Mesodermal cell (in vitro differentiated cells): ENCODE data around the gene TNFRSF21.
A peak's percentile ranks its signal among the peaks of the same experiment; 100 is the strongest.

Source experiments
- H3K27ac ChIP-seq: 2 replicates; pipeline ENCODE4 v1.7.0; 2013; ENCODE audit warnings: mild to moderate bottlenecking, low read depth, low read length, moderate library complexity; ENCODE audit not compliant: severe bottlenecking
- H3K36me3 ChIP-seq: 2 replicates; pipeline ENCODE4 v1.7.1; 2013; ENCODE audit warnings: mild to moderate bottlenecking, low read length, moderate library complexity; ENCODE audit not compliant: control insufficient read depth, insufficient read depth
- H3K4me1 ChIP-seq: one replicate; pipeline ENCODE4 v1.7.1; 2013; ENCODE audit warnings: mild to moderate bottlenecking, low read length; ENCODE audit not compliant: insufficient read depth, control insufficient read depth, poor library complexity, severe bottlenecking
- H3K4me3 ChIP-seq: 2 replicates; pipeline ENCODE4 v1.7.0; 2013; ENCODE audit warnings: low read length, control low read depth, mild to moderate bottlenecking; ENCODE audit not compliant: insufficient read depth, poor library complexity, severe bottlenecking; ENCODE audit errors: extremely low read depth
- H3K9me3 ChIP-seq: 2 replicates; pipeline ENCODE4 v1.7.1; 2013; ENCODE audit warnings: mild to moderate bottlenecking, low read length, moderate library complexity; ENCODE audit not compliant: control insufficient read depth
- WGBS, 2 experiments: methylation state at CpG; one replicate each; pipeline ENCODE4 v1.1.5; 2013; ENCODE audit warnings: missing lambda C conversion rate in 2 of 2; ENCODE audit not compliant: insufficient coverage in 2 of 2; 5-methylcytosine and 5-hydroxymethylcytosine counted together

Gene TNFRSF21

DNA sequence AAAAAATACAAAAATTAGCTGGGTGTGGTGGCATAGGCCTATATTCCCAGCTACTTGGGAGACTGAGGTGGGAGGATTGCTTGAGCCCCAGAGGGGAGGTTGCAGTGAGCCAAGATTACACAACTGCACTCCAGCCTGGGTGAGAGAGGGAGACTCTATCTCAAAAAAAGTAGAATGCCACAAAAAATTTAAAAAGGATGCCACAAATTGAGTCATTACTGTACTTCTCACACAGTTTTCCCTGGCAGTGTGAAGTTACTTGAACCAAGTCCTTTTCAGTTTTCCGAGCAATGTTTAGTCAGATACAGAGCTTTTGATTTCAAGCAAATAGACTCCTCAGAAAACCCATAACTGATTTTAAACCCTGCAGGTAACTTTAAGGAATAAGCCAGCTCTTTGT lies 53.3 kb downstream of the TNFRSF21 start:
- H3K9me3 ChIP-seq = no peaks in the 10 kb centered on the region
- H3K36me3 ChIP-seq = peaks cover 91% of the 10 kb centered on the region
- H3K4me1 ChIP-seq = peaks cover under 1% of the 10 kb centered on the region
- no peak overlapping the region for H3K27ac ChIP-seq
- 100% methylated on average over 1 of the region's 1 CpG; no CpG with 5 or more reads in 1 of the 2 experiments for WGBS, 2 experiments
- H3K4me3 ChIP-seq = no peak overlapping the region

DNA sequence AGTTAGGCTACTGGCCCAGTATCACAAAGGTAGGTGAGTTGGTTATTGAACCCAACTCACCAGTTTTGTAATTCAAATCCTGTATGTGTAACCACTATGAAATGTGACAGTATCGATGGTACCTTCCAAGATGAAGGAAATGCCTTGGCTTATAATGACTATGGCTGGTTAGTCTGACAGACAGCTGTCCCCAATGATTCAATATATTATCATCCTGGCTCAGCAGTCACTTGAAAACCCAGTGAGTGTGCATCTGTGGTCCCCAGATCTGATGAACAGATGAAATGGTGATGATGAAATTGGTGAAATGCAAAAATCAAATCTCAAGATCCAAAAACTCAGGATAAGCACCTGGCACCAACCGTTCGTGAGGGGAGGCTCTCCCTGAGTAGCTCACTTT lies 54.8 kb downstream of the TNFRSF21 start:
- H3K27ac ChIP-seq = no peak overlapping the region
- WGBS, 2 experiments = 97 to 100% methylated on average over 2 to 3 of the region's 3 CpGs
- H3K4me3 ChIP-seq = no peak overlapping the region
- peaks cover 8% of the 10 kb centered on the region for H3K4me1 ChIP-seq
- H3K36me3 ChIP-seq = peaks cover 86% of the 10 kb centered on the region
- no peaks in the 10 kb centered on the region for H3K9me3 ChIP-seq

DNA sequence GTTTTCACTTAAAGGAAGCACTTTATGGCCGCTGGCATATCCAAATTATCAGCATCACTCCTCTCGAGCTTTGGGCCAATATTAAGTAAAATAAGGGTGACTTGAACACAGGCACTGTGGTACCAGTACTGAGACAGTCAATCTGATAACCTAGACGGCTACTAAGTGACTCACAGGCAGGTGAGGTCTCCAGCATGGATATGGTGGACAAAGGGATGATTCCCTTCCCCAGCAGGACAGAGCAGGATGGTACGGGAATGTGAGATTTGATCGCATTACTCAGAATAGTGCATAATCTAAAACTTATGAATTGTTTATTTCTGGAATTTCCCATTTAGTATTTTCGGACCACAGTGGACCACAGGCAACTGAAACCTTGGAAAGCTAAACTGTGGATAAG lies 55.7 kb downstream of the TNFRSF21 start:
- Histone ChIP-seq H3K36me3 (peaks cover 77% of the 10 kb centered on the region), H3K9me3 (no peaks in the 10 kb centered on the region), H3K4me3 (no peak overlapping the region), H3K4me1 (peaks cover 12% of the 10 kb centered on the region), H3K27ac (no peak overlapping the region)
- WGBS, 2 experiments = 95 to 100% methylated on average over 1 to 4 of the region's 6 CpGs

DNA sequence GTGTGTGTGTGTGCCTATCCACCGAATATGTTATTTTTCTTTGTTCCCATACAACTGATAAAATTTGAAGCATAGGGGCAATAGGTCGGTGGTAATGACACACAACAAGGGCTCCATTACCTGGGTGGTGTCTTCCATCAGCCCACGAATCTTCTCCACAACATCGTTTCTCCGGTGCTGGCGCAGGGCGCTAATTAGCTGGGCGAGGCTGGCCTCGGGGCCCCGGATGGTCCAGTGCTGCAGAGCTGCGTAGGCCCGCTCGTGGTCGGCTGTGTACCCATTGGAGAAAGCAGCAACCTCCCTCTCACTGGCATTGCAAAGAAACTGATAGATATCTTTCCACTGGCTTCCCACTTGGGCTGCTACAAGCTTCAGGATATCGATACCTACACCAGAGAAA lies 56.6 kb downstream of the TNFRSF21 start:
- Histone ChIP-seq H3K27ac (no peak overlapping the region), H3K36me3 (peaks cover 72% of the 10 kb centered on the region), H3K4me1 (peaks cover 21% of the 10 kb centered on the region), H3K4me3 (no peak overlapping the region), H3K9me3 (no peaks in the 10 kb centered on the region)
- 96 to 97% methylated on average over 14 of the region's 15 CpGs for WGBS, 2 experiments

DNA sequence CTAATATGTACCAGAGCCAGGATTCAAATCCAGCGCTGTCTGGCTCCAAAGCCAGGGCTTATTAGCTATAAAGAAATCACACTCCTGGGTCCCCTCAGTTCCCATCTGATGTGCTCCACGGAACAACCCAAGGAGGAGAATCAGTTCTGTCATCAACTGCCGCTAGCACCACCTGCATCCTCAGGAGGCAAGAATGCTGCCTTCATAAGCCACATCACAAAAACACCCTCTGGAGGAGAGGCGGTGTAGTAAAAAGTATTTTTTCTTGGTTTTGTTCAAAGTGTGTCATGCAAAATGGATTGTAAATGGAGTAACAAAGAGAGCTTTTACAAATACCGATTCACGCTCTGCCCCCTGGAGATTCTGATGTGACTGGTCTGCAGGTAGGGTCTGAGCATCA lies 57.1 kb downstream of the TNFRSF21 start:
- WGBS, 2 experiments = 90 to 100% methylated on average over 3 to 4 of the region's 6 CpGs
- H3K27ac ChIP-seq = no peak overlapping the region
- H3K4me3 ChIP-seq = no peak overlapping the region
- H3K36me3 ChIP-seq = peaks cover 66% of the 10 kb centered on the region
- H3K4me1 ChIP-seq = peaks cover 26% of the 10 kb centered on the region
- no peaks in the 10 kb centered on the region for H3K9me3 ChIP-seq

DNA sequence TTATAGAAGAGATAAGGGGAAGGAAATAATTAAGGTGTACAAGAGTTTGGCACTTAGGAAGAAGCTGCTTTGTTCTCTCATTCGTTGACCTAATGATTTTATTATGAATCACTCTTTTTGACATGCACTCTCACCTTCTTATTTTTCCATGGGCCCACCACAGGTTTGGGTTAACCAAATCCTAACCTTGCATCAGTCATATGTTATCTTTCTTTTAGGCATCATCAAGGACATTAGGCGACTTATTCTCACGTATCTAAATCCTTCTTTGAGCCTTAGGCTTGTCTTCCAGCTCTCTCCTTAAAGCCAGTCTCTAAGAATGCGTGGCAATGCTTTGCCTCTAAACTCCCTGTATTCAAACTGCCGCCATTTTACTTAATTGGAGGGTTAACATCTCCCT lies 58.3 kb downstream of the TNFRSF21 start:
- H3K4me1 ChIP-seq = peaks cover 38% of the 10 kb centered on the region
- WGBS, 2 experiments = 96 to 98% methylated on average over 4 to 5 of the region's 5 CpGs
- no peaks in the 10 kb centered on the region for H3K9me3 ChIP-seq
- H3K36me3 ChIP-seq = peaks cover 61% of the 10 kb centered on the region
- no peak overlapping the region for H3K27ac ChIP-seq
- H3K4me3 ChIP-seq = no peak overlapping the region

DNA sequence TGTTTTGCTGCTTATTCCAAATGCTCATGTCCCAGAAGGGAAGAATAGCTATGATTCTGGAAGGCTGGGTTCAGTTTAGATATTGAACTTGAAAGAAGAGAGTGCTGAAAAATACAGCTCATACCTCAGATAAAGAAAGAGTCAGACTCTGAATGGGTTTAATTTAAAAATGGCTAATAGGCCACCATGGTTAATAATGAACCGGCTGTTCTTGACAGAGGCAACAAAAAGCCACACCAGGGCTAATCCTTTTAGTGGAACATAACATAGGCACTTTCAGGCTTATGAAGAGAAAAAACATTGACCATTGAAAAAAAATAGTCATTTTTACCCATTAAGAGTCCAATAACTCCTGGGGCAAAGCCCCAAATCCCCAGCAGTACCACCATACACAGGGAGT lies 59.4 kb downstream of the TNFRSF21 start:
- Histone ChIP-seq H3K4me1 (peaks cover 47% of the 10 kb centered on the region), H3K9me3 (no peaks in the 10 kb centered on the region), H3K36me3 (peaks cover 55% of the 10 kb centered on the region), H3K4me3 (no peak overlapping the region), H3K27ac (no peak overlapping the region)
- 100% methylated on average over 1 of the region's 1 CpG; no CpG with 5 or more reads in 1 of the 2 experiments for WGBS, 2 experiments

DNA sequence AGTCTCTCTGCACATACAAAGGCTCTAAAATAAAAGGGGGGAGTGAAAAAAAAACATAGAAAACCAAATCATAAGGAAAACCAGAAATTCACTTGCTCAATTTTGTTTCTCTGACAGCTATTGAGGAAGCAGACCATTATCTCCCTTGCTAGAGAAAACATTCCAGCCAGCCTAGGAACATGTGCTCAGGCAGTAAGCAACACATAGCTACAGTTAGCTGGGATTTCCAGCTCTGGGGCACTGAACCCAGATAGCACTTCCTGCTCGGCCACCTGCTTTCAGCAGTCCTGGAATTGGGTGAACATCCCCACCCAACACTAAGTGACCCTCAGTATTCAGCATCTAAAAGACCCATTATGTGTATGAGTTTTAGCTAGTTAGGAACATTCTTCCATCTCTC lies 61.3 kb downstream of the TNFRSF21 start:
- H3K36me3 ChIP-seq = peaks cover 55% of the 10 kb centered on the region
- WGBS, 2 experiments = no CpG with 5 or more reads among the region's 1 CpG

DNA sequence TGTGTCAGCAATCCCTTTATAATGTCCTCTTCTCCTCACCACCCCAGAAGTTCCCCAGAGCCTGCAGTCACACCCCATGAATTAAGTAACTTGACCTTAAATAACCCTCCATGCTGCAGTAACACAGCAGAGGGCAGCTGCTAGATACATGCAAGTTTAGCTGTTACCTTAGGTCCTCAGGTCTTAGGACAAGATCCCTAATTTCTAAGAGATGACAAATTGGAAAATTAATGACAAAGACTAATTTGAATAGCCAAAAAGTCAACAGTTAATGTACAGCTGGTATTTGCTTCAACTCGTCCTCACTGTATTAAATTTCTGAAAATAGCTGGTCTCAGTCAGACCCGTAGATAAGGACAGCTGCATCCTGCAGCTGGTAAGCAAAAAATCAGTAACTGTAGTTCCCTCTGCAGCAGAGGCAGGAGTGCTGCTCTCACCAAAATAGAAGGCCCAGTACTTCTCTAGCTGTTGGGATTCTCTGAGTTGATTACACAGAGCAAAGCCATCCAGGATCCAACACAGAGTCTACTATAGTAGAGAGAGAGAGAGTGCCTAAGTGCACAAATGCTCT lies 62.4 kb downstream of the TNFRSF21 start:
- WGBS, 2 experiments = 73 to 87% methylated on average over 2 of the region's 2 CpGs
- Histone ChIP-seq H3K4me3 (no peak overlapping the region), H3K36me3 (peaks cover 47% of the 10 kb centered on the region), H3K9me3 (no peaks in the 10 kb centered on the region), H3K4me1 (peaks cover 56% of the 10 kb centered on the region), H3K27ac (no peak overlapping the region)

More for the DNA sequence above, 61.3 kb downstream of the TNFRSF21 start:
- no peak overlapping the region for H3K4me3 ChIP-seq
- peaks cover 48% of the 10 kb centered on the region for H3K4me1 ChIP-seq
- peak overlapping the region; percentile 29 for H3K27ac ChIP-seq
- H3K9me3 ChIP-seq = no peaks in the 10 kb centered on the region

DNA sequence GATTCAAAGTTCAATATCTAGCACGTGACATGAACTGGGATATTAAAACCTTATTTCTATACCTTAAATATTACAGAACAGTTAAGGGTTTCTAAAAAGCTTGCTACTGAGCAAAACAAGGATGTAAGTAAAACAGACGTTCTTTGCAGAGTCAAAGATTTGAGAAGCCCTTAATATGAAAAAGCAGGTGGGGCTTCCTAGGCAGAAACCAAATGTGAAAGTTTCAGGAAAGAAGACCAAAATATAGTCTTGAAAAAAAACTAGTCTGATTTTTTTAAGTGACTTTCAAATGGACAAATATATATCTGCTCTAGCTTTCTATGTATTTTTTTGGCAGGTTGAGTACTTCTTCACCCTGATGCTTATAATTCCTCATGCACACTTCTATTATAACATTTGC lies 63.2 kb downstream of the TNFRSF21 start:
- H3K4me3 ChIP-seq = no peak overlapping the region
- WGBS, 2 experiments = 100% methylated on average over 1 of the region's 2 CpGs
- no peaks in the 10 kb centered on the region for H3K9me3 ChIP-seq
- H3K27ac ChIP-seq = peak overlapping the region; percentile 16
- H3K36me3 ChIP-seq = peaks cover 42% of the 10 kb centered on the region
- H3K4me1 ChIP-seq = peaks cover 63% of the 10 kb centered on the region

DNA sequence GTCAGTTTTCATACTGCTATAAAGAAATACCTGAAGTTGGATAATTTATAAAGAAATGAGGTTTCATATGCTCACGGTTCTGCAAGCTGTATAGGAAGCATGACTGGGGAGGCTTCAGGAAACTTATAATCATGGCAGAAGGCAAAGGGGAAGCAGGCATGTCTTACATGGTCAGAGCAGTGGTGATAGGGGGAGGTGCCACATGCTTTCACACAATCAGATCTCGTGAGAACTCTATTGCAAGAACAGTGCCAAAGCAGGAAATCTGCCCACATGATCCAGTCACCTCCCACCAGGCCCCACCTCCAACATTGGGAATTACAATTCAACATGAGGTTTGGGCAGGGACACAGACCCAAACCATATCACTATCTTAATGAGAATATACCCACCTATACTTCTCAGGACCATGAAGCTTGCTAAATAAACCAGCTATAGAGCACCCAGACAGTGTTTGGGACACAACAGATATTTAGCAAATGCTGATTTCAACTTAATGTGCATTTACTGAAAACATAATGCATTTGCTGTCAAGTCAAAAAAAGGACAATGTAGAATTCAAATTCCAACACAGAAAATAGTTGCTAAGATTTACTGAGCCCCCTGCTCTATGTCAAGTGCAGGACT lies 63.8 kb downstream of the TNFRSF21 start:
- WGBS, 2 experiments = 75 to 100% methylated on average over 1 to 2 of the region's 2 CpGs
- Histone ChIP-seq H3K36me3 (peaks cover 35% of the 10 kb centered on the region), H3K4me3 (no peak overlapping the region), H3K27ac (no peak overlapping the region), H3K9me3 (no peaks in the 10 kb centered on the region), H3K4me1 (peaks cover 67% of the 10 kb centered on the region)
